ENCODE results near the gene NCAPH2.

Gene NCAPH2

GRCh38 chr22:50474710-50475651, 33.0 kb upstream of the NCAPH2 start, which contains the start of gene SBF1:
TSS of gene SBF1 (minus strand) at chr22:50475035. CDS start at chr22:50474840, 195 bp downstream.
- DNase-seq: peak; percentile 93

- no peak for DNase-seq
Measured at GRCh38 chr22:50475652-50476002, 32.4 kb upstream of the NCAPH2 start.

- DNase-seq: no peak
Measured at GRCh38 chr22:50476868-50477267, 31.2 kb upstream of the NCAPH2 start.

- DNase-seq: no peak
Measured at GRCh38 chr22:50477923-50478322, 30.1 kb upstream of the NCAPH2 start.

GRCh38 chr22:50479721-50480120, 28.3 kb upstream of the NCAPH2 start:
- no peak for DNase-seq

- no peak for DNase-seq
Measured at GRCh38 chr22:50481045-50481439, 27.0 kb upstream of the NCAPH2 start.

GRCh38 chr22:50481440-50482106, 26.5 kb upstream of the NCAPH2 start, which contains the start of gene ADM2:
TSS of gene ADM2 (plus strand) at chr22:50481543. CDS start at chr22:50481848, 305 bp downstream.
- peak; percentile 78 for DNase-seq

GRCh38 chr22:50482107-50483074, 25.6 kb upstream of the NCAPH2 start:
- DNase-seq: no peak

- no peak for DNase-seq
Measured at GRCh38 chr22:50483106-50483505, 24.9 kb upstream of the NCAPH2 start.

- no peak for DNase-seq
Measured at GRCh38 chr22:50483556-50483955, 24.5 kb upstream of the NCAPH2 start.

- no peak for DNase-seq
Measured at GRCh38 chr22:50483977-50484853, 23.8 kb upstream of the NCAPH2 start.

GRCh38 chr22:50485221-50486131, 22.5 kb upstream of the NCAPH2 start:
- DNase-seq: no peak

- DNase-seq: no peak
Measured at GRCh38 chr22:50486561-50487289, 21.3 kb upstream of the NCAPH2 start, which contains the start of gene MIOX. TSS of gene MIOX (plus strand) at chr22:50486859. CDS start at chr22:50486898, 39 bp downstream.

- DNase-seq: no peak
Measured at GRCh38 chr22:50487290-50488005, 20.6 kb upstream of the NCAPH2 start.

- DNase-seq: no peak
Measured at GRCh38 chr22:50488006-50488677, 19.9 kb upstream of the NCAPH2 start.

GRCh38 chr22:50488886-50489285, 19.1 kb upstream of the NCAPH2 start:
- DNase-seq: no peak

GRCh38 chr22:50489363-50490243, 18.4 kb upstream of the NCAPH2 start:
- no peak for DNase-seq
